GM06990 (cell line): ENCODE data around the gene ARHGAP31.
A peak's percentile ranks its signal among the peaks of the same experiment; 100 is the strongest.

ENCODE experiments used
- DNase-seq: peaks from one replicate; pipeline ENCODE4 v3.0.0-alpha.2; 2011; ENCODE audit not compliant: insufficient read length; ENCODE audit errors: extremely low read depth
- H3K27me3 ChIP-seq: replicated peaks from 2 replicates; pipeline ENCODE4 v1.6.0; 2011; ENCODE audit warnings: low read length; ENCODE audit not compliant: control insufficient read depth, insufficient read depth
- H3K36me3 ChIP-seq: 2 replicates; pipeline ENCODE4 v1.5.1; 2011; ENCODE audit warnings: low read length; ENCODE audit not compliant: control insufficient read depth, insufficient read depth
- H3K4me3 ChIP-seq: replicated peaks from 2 replicates; pipeline ENCODE4 v1.5.1; 2011; ENCODE audit warnings: low read depth, mild to moderate bottlenecking, control low read depth, low read length
- TF ChIP-seq, protein P1 (sequence below): IDR thresholded peaks from 2 replicates; pipeline ENCODE4 v1.5.1; 2011; ENCODE audit warnings: low read length, control low read depth, mild to moderate bottlenecking, inconsistent platforms; ENCODE audit not compliant: insufficient read depth, poor library complexity, severe bottlenecking

Gene ARHGAP31

DNA sequence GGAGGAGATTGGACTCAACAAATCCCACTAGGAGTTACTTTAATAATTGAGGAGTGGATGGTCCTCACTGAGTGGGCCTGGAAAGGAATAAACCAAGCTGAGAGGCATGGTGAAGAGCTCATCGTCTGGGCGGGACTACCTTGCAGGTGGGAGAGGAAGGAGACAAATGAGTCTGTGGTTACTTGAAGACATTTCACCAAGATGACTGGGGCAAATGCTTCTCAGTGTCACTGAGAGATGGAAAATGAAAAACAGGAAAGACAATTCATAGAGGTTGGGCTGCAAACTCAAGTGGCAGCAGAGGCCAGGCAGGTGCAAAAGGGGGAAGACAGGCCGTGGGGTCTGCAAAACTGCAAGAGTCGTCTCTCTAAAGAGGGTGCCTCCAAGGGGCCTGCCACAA lies 1.5 kb upstream of the ARHGAP31 start:
- no peak for DNase-seq
- H3K27me3 ChIP-seq = no peaks in the 10 kb centered on the region
- TF ChIP-seq, protein P1, sequence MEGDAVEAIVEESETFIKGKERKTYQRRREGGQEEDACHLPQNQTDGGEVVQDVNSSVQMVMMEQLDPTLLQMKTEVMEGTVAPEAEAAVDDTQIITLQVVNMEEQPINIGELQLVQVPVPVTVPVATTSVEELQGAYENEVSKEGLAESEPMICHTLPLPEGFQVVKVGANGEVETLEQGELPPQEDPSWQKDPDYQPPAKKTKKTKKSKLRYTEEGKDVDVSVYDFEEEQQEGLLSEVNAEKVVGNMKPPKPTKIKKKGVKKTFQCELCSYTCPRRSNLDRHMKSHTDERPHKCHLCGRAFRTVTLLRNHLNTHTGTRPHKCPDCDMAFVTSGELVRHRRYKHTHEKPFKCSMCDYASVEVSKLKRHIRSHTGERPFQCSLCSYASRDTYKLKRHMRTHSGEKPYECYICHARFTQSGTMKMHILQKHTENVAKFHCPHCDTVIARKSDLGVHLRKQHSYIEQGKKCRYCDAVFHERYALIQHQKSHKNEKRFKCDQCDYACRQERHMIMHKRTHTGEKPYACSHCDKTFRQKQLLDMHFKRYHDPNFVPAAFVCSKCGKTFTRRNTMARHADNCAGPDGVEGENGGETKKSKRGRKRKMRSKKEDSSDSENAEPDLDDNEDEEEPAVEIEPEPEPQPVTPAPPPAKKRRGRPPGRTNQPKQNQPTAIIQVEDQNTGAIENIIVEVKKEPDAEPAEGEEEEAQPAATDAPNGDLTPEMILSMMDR = no peak
- H3K4me3 ChIP-seq = no peak overlapping the region
- H3K36me3 ChIP-seq = peaks cover 3% of the 10 kb centered on the region; the same call in 1 of the 2 replicates

DNA sequence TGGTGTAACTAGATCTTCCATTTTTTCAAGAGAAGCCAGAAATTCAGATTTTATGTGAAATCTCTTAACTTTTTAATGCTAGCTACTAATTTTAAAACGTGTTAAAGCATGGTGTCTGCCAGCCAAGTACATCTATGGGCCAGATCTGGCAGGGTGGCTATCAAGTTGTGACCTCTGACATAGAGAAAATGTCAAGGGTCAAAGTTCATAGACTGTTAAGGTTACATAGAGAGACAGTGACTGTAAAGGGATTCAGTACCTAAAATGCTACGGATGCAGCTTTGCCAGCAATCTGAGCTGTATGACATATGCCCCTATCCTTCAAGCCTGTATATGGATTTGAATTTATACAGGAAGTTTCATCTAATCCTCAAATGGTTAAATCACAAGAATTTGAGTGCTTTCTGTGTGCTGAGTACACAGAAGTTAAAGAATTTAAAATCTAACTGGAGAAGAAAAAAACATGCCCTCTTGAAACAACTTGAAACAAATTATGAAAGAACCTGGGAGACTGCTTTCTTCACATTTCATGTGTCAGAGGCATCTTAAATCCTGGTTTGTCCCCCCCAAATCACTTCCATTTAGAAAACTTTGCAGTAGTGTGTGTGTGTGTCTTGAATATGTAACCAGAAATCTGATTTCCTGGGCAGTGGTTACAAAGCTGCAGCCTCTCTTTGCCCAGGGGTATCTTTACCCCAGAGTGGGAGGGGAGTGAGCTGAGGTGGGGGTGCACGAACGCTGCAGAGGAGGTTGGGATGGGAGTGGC lies 895 bp upstream of the ARHGAP31 start:
- TF ChIP-seq, protein P1 = no peak
- Histone ChIP-seq H3K27me3 (no peaks in the 10 kb centered on the region), H3K36me3 (peaks cover 3% of the 10 kb centered on the region; the same call in 1 of the 2 replicates), H3K4me3 (peak overlapping the region; percentile 75)
- DNase-seq = no peak

DNA sequence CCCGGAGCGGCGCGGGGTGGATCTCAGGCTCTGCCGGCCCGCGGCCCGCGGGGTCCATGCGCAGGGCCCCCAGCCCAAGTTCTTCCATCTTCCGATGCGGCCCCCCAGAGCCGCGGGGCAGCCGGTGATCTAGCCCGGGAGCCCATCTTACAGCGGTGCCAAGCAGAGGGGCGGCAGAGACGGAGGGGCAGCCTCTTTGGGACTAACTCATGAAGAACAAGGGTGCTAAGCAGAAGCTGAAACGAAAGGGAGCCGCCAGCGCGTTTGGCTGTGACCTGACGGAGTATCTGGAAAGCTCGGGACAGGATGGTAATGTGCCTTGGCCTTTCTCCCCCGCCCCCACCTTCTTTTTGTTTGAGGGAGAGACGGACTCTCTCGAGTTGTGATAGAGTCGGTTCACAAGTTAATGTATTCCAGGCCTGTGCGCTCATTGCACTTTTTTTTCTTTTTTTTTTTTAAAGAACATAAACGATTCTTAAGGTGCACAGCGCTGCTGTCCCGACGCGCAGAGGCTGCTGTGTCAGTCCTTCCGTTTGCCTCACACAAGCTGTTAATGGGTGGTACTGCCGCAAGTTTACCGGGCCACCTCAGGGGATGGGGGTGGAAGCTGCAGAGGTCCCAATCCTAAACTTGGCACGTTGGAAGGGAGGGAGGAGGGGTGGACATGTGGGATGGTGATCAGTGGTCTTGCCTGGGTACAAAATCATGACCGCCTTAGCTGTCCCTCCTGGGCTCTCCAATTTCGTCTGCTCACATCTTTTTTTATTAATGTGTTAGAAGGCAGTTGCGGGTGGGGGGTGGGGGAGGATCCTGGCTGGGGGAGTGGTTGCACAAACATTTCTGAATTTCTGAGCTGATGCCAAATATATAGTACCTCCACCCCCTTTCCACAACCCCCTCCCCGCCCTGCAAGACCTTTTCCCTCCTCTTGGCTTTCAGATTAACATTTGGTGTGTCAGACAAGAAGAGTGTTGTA lies 801 bp downstream of the ARHGAP31 start:
- DNase-seq = peak; percentile 63
- TF ChIP-seq, protein P1 = no peak
- Histone ChIP-seq H3K4me3 (peak overlapping the region; percentile 75), H3K27me3 (no peaks in the 10 kb centered on the region), H3K36me3 (peaks cover 3% of the 10 kb centered on the region; the same call in 1 of the 2 replicates)

DNA sequence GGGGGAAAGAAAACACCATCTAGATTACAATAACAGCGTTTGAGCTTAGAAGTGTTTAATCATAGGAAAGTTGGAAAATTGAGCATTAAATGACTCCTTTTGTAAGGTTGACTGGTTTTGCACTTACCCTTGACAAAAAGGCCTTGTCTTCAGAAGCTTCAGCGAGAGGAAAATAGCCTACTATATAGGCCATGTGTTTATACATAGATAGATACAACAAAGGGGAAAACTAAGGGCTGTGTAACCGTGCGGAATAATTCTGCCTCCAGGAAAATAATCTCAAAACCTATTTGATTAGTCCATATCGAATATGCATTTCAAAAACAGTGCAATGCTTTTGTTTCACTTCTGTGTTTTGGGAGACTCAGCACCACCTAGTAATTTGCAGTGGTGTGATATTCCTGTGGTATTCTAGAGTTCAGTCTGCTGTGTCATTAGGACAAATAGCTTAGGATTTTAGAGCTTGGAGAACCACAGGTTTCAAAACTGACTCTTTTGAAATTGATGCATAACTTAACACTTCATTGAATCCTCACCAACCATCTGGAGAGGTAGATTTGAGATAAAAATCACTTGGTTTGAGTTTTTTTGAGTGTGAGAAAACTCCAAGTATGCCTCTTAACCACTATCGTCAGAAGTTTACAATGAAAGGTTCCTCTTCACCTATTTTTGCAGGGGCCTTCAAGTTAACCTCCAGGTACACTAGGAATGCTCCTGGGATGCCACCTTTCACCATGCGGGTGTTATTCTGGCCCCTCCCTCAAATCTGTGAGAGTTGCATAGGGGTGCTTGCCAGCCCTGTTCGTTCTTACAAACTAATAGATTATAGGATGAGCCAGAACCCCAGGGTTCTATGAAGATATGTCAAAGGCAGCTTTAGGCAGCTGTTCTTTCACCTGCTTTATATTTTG lies 1.9 kb downstream of the ARHGAP31 start:
- no peak for DNase-seq
- Histone ChIP-seq H3K36me3 (peaks cover 3% of the 10 kb centered on the region; the same call in 1 of the 2 replicates), H3K27me3 (no peaks in the 10 kb centered on the region), H3K4me3 (peak overlapping the region; percentile 75)
- TF ChIP-seq, protein P1 = no peak

DNA sequence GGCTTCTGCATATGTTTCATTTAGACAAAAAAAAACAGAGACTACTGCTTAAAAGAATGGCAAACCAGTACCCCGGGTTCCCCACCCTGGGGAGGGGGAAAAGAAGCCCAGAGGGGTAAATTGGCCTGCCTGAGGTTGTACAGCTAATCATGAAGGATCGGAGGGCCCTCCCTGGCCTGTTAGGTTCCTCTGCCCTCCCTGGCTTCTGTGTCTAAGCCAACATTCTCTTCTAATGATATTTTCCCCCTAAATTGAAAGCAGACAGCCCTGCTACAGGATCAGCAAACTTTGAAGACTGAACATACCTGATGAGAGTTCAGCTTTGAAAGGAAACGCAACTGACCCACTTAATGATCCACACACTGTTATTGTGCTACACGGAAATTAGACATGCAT lies 2.5 kb downstream of the ARHGAP31 start:
- Histone ChIP-seq H3K36me3 (peaks cover 3% of the 10 kb centered on the region; the same call in 1 of the 2 replicates), H3K27me3 (no peaks in the 10 kb centered on the region), H3K4me3 (peak overlapping the region; percentile 75)
- no peak for DNase-seq
- TF ChIP-seq, protein P1 = no peak
